Ramos (cell line): ENCODE measurements around the gene NCAPD2.
"Not testable (repeated sequence)": the region's sequence is repeated elsewhere in the genome, so short reads cannot be mapped to it uniquely, and the experiment has no call there.

ENCODE experiments used
- in situ Hi-C: fragments of 300-500 bp; cut with MboI; formaldehyde crosslinking; loops from one replicate; pipeline ENCODE4 v1.14.3; 2022; ENCODE audit warnings: low sequenced_read_pairs; ENCODE audit not compliant: unreplicated experiment

NCAPD2 gene

DNA sequence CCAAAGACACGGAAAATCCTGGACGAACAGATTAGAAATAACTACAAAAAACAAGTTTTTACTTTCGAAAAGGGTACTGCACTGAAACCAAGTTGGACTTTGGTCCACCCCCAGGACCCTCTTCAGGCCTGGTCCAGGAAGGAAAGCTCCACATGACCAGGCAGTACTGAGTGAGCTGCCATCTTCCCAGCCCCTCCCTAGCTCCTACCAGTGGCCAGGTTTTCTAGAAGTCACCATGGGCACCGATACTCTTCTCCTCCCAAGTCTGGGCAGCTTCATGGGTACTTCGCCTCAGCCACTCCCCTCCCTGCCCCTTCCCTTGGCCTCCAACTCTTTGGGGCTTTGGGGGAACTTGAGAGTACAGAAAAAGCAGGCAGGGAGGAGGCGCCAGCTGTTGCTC is 30.0 kb upstream of the NCAPD2 start:
- in situ Hi-C loops: loop anchor here (5.0 kb wide), 1 partner anchor 37 kb away; no protein-coding TSS in a partner anchor

DNA sequence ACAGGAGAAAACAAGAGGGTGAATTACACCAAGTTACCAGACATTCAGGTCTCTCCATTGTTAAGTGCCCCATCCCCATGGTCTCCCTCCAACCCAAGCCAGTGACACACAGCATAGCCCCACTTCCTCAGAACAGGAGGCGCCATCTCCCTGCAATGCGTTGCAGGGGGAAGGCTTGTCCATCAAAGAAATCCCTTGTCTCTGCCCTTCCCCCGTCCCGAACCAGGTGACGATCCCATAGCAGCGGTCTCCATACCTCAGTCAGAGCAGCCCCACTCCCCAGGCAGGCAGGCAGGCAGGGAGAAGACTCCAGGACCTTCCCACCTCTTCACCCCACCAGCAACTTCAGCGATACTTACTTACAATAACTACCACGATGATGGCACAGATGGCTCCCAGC is 29.4 kb upstream of the NCAPD2 start:
- in situ Hi-C loops: loop anchor here (5.0 kb wide), 1 partner anchor 37 kb away; no protein-coding TSS in a partner anchor

- in situ Hi-C loops: no loop called here
Measured at GRCh38 chr12:6465467-6466183, 28.3 kb upstream of the NCAPD2 start.

GRCh38 chr12:6466184-6466573 is 27.7 kb upstream of the NCAPD2 start:
- in situ Hi-C loops: no loop called here

GRCh38 chr12:6466751-6467150 is 27.2 kb upstream of the NCAPD2 start:
- in situ Hi-C loops: not testable (repeated sequence)

DNA sequence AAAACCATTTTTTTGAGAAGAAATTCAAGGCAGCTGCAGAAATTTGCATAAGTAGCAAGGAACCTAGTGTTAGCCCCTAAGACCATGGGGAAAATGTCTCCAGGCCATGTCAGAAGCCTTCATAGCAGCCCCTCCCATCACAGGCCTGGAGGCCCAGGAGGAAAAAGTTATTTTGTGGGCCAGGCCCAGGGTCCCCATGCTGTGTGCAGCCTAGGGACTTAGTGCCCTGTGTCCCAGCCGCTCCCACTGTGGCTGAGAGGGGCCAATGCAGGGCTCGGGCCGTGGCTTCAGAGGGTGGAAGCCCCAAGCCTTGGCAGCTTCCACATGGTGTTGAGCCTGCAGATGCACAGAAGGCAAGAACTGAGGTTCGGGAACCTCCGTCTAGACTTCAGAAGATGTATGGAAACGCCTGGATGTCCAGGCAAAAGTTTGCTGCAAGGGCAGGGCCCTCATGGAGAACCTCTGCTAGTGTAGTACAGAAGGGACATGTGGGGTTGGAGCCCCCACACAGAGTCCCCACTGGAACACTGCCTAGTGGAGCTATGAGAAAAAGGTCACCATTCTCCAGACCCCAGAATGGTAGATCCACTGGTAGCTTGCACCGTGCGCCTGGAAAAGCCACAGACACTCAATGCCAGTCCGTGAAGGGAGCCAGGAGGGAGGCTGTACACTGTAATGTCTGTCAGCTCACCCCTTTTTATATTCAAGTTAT is 26.2 kb upstream of the NCAPD2 start:
- in situ Hi-C loops: not testable (repeated sequence)

DNA sequence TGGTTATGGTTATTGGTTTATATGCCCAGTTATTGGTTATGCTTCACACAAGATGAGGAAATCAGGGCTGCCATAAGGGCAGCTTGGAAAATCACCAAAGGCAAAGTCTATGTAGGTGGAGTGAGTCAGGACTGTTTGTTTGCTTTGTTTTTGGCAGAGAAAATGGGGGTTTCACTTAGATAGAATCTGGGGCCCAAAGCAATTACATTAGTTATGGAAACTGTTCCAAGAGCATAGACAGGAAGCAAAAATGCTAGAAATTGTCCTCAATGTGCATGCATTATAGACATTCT is 25.7 kb upstream of the NCAPD2 start:
- in situ Hi-C loops: no loop called here

DNA sequence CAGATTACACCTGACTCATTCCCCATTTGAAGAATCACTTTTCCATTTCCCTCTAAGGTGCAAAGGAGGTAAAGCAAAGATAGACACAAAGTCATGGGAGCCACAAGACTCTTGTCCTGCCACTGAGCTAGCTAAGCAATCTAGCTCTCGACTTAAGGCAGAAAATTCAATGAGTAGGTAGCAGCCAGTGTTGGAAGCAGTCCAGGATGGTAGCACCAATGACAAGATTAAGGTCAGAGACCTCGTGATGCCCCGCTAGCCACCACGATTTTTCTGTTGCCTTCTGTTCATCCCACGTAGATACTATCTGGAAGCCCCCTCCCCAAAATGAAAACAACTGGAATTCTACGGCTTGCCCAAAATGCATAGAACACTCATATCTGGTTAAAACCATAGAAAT is 24.8 kb upstream of the NCAPD2 start:
- in situ Hi-C loops: no loop called here

DNA sequence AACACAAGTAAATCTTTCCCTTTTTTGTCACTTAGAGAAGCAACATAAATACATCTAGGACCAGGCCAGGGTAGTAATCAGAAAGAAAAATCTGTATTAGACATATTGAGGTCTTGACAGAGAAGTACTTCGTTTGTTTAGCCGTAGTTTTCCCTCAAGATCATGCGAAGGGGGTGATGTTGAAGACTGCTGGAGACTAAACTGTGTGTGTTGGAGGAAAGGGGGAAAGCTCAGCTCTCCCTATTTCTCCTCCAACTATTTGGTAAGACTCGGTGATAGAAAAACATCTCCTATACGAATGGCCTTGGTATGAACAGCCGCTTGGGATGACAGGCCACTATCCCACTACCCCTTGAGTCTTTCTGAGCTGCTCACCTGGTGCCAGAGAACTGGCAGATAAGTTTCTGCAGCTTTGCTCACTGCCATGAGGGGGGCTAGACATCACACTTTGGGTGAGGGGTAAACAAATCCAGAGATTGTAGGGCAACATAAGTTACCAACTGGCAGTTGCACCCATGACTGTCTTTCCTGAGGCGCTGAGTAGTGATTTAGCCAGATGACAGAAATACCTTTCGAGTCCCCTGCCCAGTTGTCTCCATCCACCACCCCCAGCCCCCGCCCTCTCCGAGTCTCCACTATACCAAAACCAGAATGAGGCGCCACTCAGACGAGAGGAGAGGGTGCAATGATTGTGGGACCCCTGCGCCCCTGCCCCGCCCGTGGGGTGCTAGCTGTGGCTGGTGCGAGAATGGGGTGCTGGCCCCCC is 24.1 kb upstream of the NCAPD2 start:
- in situ Hi-C loops: no loop called here

DNA sequence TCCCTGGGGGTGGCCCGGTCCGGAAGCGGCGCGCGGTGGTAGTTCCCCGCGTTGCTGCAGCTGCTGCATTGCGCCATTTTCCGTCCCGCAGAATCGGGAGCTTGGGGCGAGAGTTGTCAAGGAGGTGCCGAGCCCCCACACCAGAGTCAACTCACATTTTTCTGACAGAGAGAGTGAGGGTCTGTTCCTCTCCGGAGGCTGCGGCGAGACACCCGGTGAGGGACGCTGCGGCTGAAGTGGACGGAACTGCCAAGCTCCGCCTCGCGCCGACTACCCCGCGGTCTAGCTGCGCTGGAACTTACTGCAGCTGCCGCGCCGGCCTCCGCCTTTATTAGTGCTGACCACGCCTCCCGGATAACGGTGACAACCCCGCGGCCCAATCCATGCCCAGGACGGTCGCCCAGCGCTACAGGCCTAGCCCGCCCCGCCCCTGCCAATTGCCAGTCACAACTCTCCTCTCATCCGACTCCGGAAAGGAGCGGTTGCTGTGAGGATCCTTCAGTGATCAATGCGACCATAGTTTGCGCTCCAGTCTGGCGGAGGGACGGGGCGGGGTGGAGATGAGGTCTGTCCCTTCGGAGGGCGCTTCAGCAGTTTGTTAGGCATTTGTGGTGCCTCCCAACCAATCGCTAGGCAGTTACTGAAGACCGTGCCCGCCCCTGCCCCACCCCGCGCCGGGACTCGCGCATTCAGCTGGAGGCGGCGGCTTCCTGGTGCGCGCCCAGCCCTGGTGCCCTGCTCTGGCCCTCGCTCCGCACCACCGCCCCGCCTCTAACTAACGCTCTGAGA is 23.3 kb upstream of the NCAPD2 start, which contains the start of gene VAMP1:
Gene VAMP1 (minus strand): TSS at position 303 of the 789 bp plus-strand sequence. CDS start 146 bp downstream, at position 157.
- in situ Hi-C loops: no loop called here

DNA sequence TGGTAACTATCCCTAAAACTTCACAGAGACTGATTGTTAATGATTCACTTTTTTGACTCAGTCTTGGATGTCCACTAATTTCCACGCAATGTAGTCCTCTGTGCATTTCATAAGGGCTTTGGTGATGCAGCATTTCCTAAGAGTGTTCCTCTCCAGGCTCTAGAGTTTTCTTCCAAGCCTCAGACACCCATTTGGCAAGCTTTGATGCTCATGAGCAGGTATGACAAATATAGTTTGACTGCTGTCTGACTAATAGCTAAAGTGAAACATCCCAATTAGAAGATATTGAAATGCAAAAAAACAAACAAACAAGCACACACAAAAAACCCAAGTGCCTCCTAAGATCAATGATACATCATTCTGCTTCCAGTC is 21.9 kb upstream of the NCAPD2 start:
- in situ Hi-C loops: no loop called here

DNA sequence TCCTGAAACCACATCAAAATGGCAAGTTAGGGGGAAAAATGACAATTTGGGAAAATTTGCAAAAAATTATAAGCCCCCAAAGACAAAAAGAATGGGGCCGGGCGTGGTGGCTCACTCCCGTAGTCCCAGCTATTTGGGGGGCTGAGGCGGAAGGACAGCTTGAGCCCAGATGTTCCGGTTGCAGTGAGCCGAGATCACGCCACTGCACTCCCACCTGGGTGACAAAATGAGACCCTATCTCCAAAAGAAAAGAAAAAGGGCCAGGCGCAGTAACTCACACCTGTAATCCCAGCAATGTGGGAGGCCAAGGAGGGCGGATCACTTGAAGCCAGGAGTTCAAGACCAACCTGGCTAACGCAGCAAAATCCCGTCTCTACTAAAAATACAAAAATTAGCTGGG is 21.4 kb upstream of the NCAPD2 start:
- in situ Hi-C loops: no loop called here

DNA sequence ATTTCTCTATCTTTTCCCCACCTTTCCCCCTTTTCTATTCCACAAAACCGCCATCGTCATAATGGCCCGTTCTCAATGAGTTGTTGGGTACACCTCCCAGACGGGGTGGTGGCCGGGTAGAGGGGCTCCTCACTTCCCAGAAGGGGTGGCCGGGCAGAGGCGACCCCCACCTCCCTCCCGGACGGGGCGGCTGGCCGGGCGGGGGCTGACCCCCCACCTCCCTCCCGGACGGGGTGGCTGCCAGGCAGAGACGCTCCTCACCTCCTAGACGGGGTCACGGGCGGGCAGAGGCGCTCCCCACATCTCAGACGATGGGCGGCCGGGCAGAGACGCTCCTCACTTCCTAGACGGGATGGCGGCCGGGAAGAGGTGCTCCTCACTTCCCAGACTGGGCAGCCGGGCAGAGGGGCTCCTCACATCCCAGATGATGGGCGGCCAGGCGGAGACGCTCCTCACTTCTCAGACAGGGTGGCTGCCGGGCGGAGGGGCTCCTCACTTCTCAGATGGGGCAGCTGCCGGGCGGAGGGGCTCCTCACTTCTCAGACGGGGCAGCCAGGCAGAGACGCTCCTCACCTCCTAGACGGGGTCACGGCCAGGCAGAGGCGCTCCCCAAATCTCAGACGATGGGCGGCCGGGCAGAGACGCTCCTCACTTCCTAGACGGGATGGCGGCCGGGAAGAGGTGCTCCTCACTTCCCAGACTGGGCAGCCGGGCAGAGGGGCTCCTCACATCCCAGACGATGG is 18.5 kb upstream of the NCAPD2 start:
- in situ Hi-C loops: not testable (repeated sequence)

- in situ Hi-C loops: no loop called here
Measured at GRCh38 chr12:6476489-6476888, 17.4 kb upstream of the NCAPD2 start.

DNA sequence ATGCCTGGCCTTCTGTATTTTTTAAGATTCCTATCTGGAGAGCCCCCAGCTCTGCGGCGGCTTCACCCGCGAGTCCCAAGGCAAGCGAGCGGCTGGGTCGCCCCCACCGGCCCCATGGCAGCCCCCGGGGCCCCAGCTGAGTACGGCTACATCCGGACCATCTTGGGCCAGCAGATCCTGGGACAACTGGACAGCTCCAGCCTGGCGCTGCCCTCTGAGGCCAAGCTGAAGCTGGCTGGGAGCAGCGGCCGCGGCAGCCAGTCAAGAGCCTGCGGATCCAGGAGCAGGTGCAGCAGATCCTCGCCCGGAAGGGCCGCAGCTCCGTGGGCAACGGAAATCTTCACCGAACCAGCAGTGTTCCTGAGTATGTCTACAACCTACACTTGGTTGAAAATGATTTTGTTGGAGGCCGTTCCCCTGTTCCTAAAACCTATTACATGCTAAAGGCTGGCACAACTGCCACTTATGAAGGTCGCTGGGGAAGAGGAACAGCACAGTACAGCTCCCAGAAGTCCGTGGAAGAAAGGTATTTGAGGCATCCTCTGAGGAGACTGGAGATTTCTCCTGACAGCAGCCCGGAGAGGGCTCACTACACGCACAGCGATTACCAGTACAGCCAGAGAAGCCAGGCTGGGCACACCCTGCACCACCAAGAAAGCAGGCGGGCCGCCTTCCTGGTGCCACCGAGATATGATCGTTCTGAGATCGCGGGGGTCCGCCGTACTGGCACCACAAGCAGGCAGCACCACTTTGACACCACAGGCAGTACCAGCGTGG is 16.1 kb upstream of the NCAPD2 start:
- in situ Hi-C loops: not testable (repeated sequence)

- in situ Hi-C loops: no loop called here
Measured at GRCh38 chr12:6478416-6478815, 15.5 kb upstream of the NCAPD2 start.

- in situ Hi-C loops: no loop called here
Measured at GRCh38 chr12:6488240-6488639, 5.7 kb upstream of the NCAPD2 start.

- in situ Hi-C loops: no loop called here
Measured at GRCh38 chr12:6489449-6489848, 4.5 kb upstream of the NCAPD2 start.

GRCh38 chr12:6490673-6491072 is 3.2 kb upstream of the NCAPD2 start:
- in situ Hi-C loops: not testable (repeated sequence)
